ENCODE measurements around the gene ARHGAP26. TPM values are rescaled to one million over a fixed set of nuclear protein-coding genes. Genes with fewer than 3 reads are reported as not detected.

ARHGAP26 gene
- polyA plus RNA-seq, 3 donors = 26.5 to 56.8 (median 28.7) TPM

DNA sequence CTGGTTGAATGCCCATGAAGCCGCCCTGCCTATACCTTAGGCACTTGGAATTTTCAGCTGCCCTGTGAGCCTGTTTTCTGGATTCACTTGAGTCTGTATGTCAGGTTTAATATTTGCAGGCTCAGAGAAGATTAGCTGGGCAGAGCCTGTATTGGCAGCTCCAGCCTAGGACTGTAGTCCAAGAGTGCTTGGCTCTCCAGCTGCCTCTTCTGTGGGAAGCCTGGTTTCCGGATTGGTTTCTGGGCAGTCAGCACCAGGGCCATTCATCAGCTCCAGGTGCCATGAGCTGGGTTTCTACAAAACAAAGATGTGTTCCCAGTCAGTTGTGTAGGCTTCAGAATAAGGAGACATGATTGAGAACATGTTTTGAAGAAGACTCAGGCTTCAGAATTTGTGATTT lies 90.1 kb downstream of the ARHGAP26 start:
- intact Hi-C loops (cut with micrococcal nuclease) = no loop called here
- no peak overlapping the region for H3K4me3 ChIP-seq (replicated peaks in 1 of 3; ENCODE audit: low read depth in 2 of 3, low read length in 3 of 3)
- peaks cover 100% of the 10 kb centered on the region for H4K20me1 ChIP-seq (ENCODE audit: insufficient read depth, low read length)
- H3K36me3 ChIP-seq (replicated peaks in 1 of 2; ENCODE audit: control insufficient read depth in 1 of 2, insufficient read depth in 2 of 2, low read length in 2 of 2) = no peaks in the 10 kb centered on the region
- peaks cover 3 to 28% of the 10 kb centered on the region in 2 donors for H3K4me1 ChIP-seq (ENCODE audit: control insufficient read depth in 1 of 2, insufficient read depth in 2 of 2, low read length in 2 of 2)
- Mint-ChIP-seq H3K27me3 (ENCODE audit: low read depth in 3 of 3) (peaks cover 0 to 1% (median 0%) of the 10 kb centered on the region in 3 donors), H3K9me3 (no peaks in the 10 kb centered on the region), H3K4me1 (peaks cover 72% of the 10 kb centered on the region), H3K27ac (no peak overlapping the region), H3K4me3 (no peak overlapping the region), H3K36me3 (peaks cover 7 to 22% of the 10 kb centered on the region in 2 donors)
- no peak overlapping the region for H3K4me2 ChIP-seq (replicated peaks; ENCODE audit: extremely low read depth, low read length, poor library complexity, severe bottlenecking)
- H3K9me3 ChIP-seq (replicated peaks in 1 of 2; ENCODE audit: control insufficient read depth in 1 of 2, insufficient read depth in 1 of 2, low read length in 2 of 2) = no peaks in the 10 kb centered on the region
- WGBS (ENCODE audit: insufficient coverage) = 64% methylated on average over 2 of the region's 2 CpGs
- no peak overlapping the region for H2AFZ ChIP-seq (ENCODE audit: insufficient read depth, low read depth, low read length, poor library complexity, severe bottlenecking)
- DNase-seq = no peak
- TF ChIP-seq, protein P1, sequence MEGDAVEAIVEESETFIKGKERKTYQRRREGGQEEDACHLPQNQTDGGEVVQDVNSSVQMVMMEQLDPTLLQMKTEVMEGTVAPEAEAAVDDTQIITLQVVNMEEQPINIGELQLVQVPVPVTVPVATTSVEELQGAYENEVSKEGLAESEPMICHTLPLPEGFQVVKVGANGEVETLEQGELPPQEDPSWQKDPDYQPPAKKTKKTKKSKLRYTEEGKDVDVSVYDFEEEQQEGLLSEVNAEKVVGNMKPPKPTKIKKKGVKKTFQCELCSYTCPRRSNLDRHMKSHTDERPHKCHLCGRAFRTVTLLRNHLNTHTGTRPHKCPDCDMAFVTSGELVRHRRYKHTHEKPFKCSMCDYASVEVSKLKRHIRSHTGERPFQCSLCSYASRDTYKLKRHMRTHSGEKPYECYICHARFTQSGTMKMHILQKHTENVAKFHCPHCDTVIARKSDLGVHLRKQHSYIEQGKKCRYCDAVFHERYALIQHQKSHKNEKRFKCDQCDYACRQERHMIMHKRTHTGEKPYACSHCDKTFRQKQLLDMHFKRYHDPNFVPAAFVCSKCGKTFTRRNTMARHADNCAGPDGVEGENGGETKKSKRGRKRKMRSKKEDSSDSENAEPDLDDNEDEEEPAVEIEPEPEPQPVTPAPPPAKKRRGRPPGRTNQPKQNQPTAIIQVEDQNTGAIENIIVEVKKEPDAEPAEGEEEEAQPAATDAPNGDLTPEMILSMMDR (IDR thresholded peaks at IDR 0.05) = no peak
- no peak overlapping the region for H3K9ac ChIP-seq (ENCODE audit: insufficient read depth, low read length, poor library complexity, severe bottlenecking)
- H3K79me2 ChIP-seq (ENCODE audit: insufficient read depth, low read length) = peaks cover 99% of the 10 kb centered on the region
- no peaks in the 10 kb centered on the region for H3K27me3 ChIP-seq (ENCODE audit: control insufficient read depth in 2 of 2, insufficient read depth in 2 of 2, low read length in 2 of 2)
- H3K27ac ChIP-seq (ENCODE audit: low read depth in 1 of 2, low read length in 2 of 2) = peak overlapping the region in 1 of 2 donors; percentile 27

DNA sequence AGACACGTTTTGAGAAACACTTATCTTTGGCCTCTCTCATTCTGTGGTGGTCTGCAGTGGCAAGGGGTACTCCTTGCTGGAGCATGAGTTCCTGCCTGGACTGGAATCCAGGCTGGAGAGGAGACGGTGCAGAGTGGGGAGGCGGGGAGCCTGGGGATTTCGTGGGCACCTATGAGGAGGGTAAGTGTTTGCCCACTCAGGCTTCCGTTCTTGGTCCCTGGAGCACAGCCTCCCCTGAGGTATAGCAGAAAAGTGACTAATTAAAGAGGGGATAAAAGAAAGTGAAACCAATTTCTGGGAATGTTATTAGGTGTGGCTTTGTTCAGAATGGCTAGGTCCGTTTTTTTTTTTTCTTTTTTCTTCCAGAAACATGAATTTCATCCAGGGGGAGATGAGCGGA lies 90.8 kb downstream of the ARHGAP26 start:
- peaks cover 7 to 28% of the 10 kb centered on the region in 2 donors for H3K36me3 Mint-ChIP-seq
- H3K4me3 Mint-ChIP-seq = no peak overlapping the region
- WGBS (ENCODE audit: insufficient coverage) = 61% methylated on average over 5 of the region's 7 CpGs
- TF ChIP-seq, protein P1 (IDR thresholded peaks at IDR 0.05) = no peak
- Histone ChIP-seq H4K20me1 (ENCODE audit: insufficient read depth, low read length) (peaks cover 100% of the 10 kb centered on the region), H3K9ac (ENCODE audit: insufficient read depth, low read length, poor library complexity, severe bottlenecking) (no peak overlapping the region), H3K4me1 (ENCODE audit: control insufficient read depth in 1 of 2, insufficient read depth in 2 of 2, low read length in 2 of 2) (peaks cover 5 to 32% of the 10 kb centered on the region in 2 donors), H3K36me3 (replicated peaks in 1 of 2; ENCODE audit: control insufficient read depth in 1 of 2, insufficient read depth in 2 of 2, low read length in 2 of 2) (no peaks in the 10 kb centered on the region), H3K27me3 (ENCODE audit: control insufficient read depth in 2 of 2, insufficient read depth in 2 of 2, low read length in 2 of 2) (no peaks in the 10 kb centered on the region), H3K4me3 (replicated peaks in 1 of 3; ENCODE audit: low read depth in 2 of 3, low read length in 3 of 3) (no peak overlapping the region), H3K79me2 (ENCODE audit: insufficient read depth, low read length) (peaks cover 99% of the 10 kb centered on the region), H2AFZ (ENCODE audit: insufficient read depth, low read depth, low read length, poor library complexity, severe bottlenecking) (no peak overlapping the region), H3K9me3 (replicated peaks in 1 of 2; ENCODE audit: control insufficient read depth in 1 of 2, insufficient read depth in 1 of 2, low read length in 2 of 2) (no peaks in the 10 kb centered on the region), H3K4me2 (replicated peaks; ENCODE audit: extremely low read depth, low read length, poor library complexity, severe bottlenecking) (no peak overlapping the region), H3K27ac (ENCODE audit: low read depth in 1 of 2, low read length in 2 of 2) (peak overlapping the region in 1 of 2 donors; percentile 27)
- no peak for DNase-seq
- intact Hi-C loops (cut with micrococcal nuclease) = no loop called here
- H3K9me3 Mint-ChIP-seq = no peaks in the 10 kb centered on the region
- peaks cover 0 to 1% (median 0%) of the 10 kb centered on the region in 3 donors for H3K27me3 Mint-ChIP-seq (ENCODE audit: low read depth in 3 of 3)
- peaks cover 77% of the 10 kb centered on the region for H3K4me1 Mint-ChIP-seq
- peak overlapping the region in 4 of 7 donors; percentile 1 to 68 (median 23) for H3K27ac Mint-ChIP-seq
